HEK293 (cell line): Measurements from ENCODE around the gene SLC29A1.
A peak's percentile ranks its signal among the peaks of the same experiment; 100 is the strongest.

Experiments
- CTCF ChIA-PET: fragments of 350-600 bp; formaldehyde crosslinking; extraction: SDS; loops from one replicate; lab custom pipeline; 2021; ENCODE audit warnings: antibody characterized with exemption; lab: Yijun Ruan, JAX
- POLR2A ChIA-PET: fragments of 300-600 bp; formaldehyde crosslinking; extraction: SDS; loops from one replicate; lab custom pipeline; 2020; ENCODE audit warnings: antibody characterized with exemption, inconsistent platforms; lab: Yijun Ruan, JAX
- H3K27ac ChIP-seq: fragments of 200-500 bp; sonication (Bioruptor generic); 2 replicates; pipeline ENCODE4 v1.5.1; 2014; ENCODE audit warnings: low read depth, low read length, control low read depth, inconsistent platforms; ENCODE audit errors: extremely low read depth
- H3K36me3 ChIP-seq, 2 experiments: fragments of 200-500 bp in 1 of 2; sonication (Bioruptor generic) in 1 of 2; 1 replicate in 1 of 2; 2 replicates in 1 of 2; pipeline ENCODE4 v1.5.1; 2014 to 2017; ENCODE audit warnings: inconsistent platforms in 2 of 2, low read length in 2 of 2; ENCODE audit not compliant: control insufficient read depth in 2 of 2, insufficient read depth in 1 of 2
- H3K4me1 ChIP-seq: fragments of 200-500 bp; sonication (Bioruptor generic); 2 replicates; pipeline ENCODE4 v1.5.1; 2014; ENCODE audit warnings: mild to moderate bottlenecking, low read length, inconsistent platforms; ENCODE audit not compliant: control insufficient read depth, insufficient read depth
- H3K4me3 ChIP-seq: 2 replicates; pipeline ENCODE4 v1.5.1; 2011; ENCODE audit warnings: low read depth, mild to moderate bottlenecking, control low read depth, low read length, moderate library complexity
- H3K9me3 ChIP-seq: fragments of 200-500 bp; sonication (Bioruptor generic); 2 replicates; pipeline ENCODE4 v1.5.1; 2014; ENCODE audit warnings: low read depth, low read length, inconsistent platforms; ENCODE audit not compliant: control insufficient read depth, insufficient read depth
- BCL11B ChIP-seq: fragments of 450-650 bp; formaldehyde crosslinking; IDR thresholded peaks from 2 replicates; pipeline ENCODE4 v1.5.1; 2016; ENCODE audit warnings: low read depth, missing biosample characterization, missing genetic modification characterization
- HOXD13 ChIP-seq: sonication (generic); formaldehyde crosslinking; IDR thresholded peaks from 2 replicates; pipeline ENCODE4 v1.8.0; 2022; ENCODE audit warnings: missing genetic modification reagents, borderline replicate concordance
- MYNN ChIP-seq: fragments of 450-650 bp; formaldehyde crosslinking; IDR thresholded peaks from 2 replicates; pipeline ENCODE4 v1.5.1; 2016; ENCODE audit warnings: missing biosample characterization, missing genetic modification characterization, borderline replicate concordance
- SP7 ChIP-seq: fragments of 450-650 bp; formaldehyde crosslinking; IDR thresholded peaks from 2 replicates; pipeline ENCODE4 v1.5.1; 2016; ENCODE audit warnings: missing biosample characterization, missing genetic modification characterization
- WT1 ChIP-seq: fragments of 450-650 bp; formaldehyde crosslinking; IDR thresholded peaks from 2 replicates; pipeline ENCODE4 v1.5.1; 2016; ENCODE audit warnings: missing biosample characterization, missing genetic modification characterization
- ZBTB17 ChIP-seq: fragments of 450-650 bp; formaldehyde crosslinking; IDR thresholded peaks from 2 replicates; pipeline ENCODE4 v1.5.1; 2016; ENCODE audit warnings: missing biosample characterization, missing genetic modification characterization
- ZNF121 ChIP-seq: fragments of 450-650 bp; formaldehyde crosslinking; IDR thresholded peaks from 2 replicates; pipeline ENCODE4 v1.5.1; 2016; ENCODE audit warnings: missing biosample characterization, missing genetic modification characterization
- ZNF19 ChIP-seq: fragments of 450-650 bp; formaldehyde crosslinking; IDR thresholded peaks from 2 replicates; pipeline ENCODE4; 2016; ENCODE audit warnings: missing biosample characterization, missing genetic modification characterization, low read depth
- ZNF223 ChIP-seq: fragments of 450-650 bp; formaldehyde crosslinking; IDR thresholded peaks from 2 replicates; pipeline ENCODE4 v1.5.1; 2016; ENCODE audit warnings: missing biosample characterization, missing genetic modification characterization
- ZNF23 ChIP-seq: fragments of 450-650 bp; formaldehyde crosslinking; IDR thresholded peaks from 2 replicates; pipeline ENCODE4 v1.5.1; 2016; ENCODE audit warnings: missing biosample characterization, missing genetic modification characterization, borderline replicate concordance
- ZNF24 ChIP-seq: fragments of 450-650 bp; formaldehyde crosslinking; IDR thresholded peaks from 2 replicates; pipeline ENCODE4 v1.5.1; 2016; ENCODE audit warnings: missing biosample characterization, missing genetic modification characterization
- ZNF274 ChIP-seq, 2 experiments: fragments of 200-500 bp in 1 of 2; fragments of 450-650 bp in 1 of 2; sonication (Bioruptor generic) in 1 of 2; formaldehyde crosslinking in 1 of 2; IDR thresholded peaks; 2 replicates each; pipeline versions ENCODE4 v1.5.1 to v1.6.1; 2014 to 2016; ENCODE audit warnings: borderline replicate concordance in 1 of 2, inconsistent platforms in 1 of 2, low read length in 1 of 2, missing biosample characterization in 1 of 2, missing genetic modification characterization in 1 of 2
- ZNF394 ChIP-seq: fragments of 450-650 bp; formaldehyde crosslinking; IDR thresholded peaks from 2 replicates; pipeline ENCODE4 v1.5.1; 2016; ENCODE audit warnings: missing biosample characterization, missing genetic modification characterization, mild to moderate bottlenecking, moderate library complexity, borderline replicate concordance
- ZNF433 ChIP-seq: fragments of 450-650 bp; formaldehyde crosslinking; IDR thresholded peaks from 2 replicates; pipeline ENCODE4 v1.5.1; 2016; ENCODE audit warnings: missing biosample characterization, missing genetic modification characterization, low read depth
- ZNF548 ChIP-seq: fragments of 450-650 bp; formaldehyde crosslinking; IDR thresholded peaks from 2 replicates; pipeline ENCODE4 v1.5.1; 2016; ENCODE audit warnings: missing biosample characterization, missing genetic modification characterization
- ZNF600 ChIP-seq: fragments of 450-650 bp; formaldehyde crosslinking; IDR thresholded peaks from 2 replicates; pipeline ENCODE4 v1.5.1; 2016; ENCODE audit warnings: missing biosample characterization, missing genetic modification characterization
- ZNF621 ChIP-seq: fragments of 450-650 bp; formaldehyde crosslinking; IDR thresholded peaks from 2 replicates; pipeline ENCODE4 v1.5.1; 2017; ENCODE audit warnings: missing biosample characterization, missing genetic modification characterization
- ZNF623 ChIP-seq: fragments of 450-650 bp; formaldehyde crosslinking; IDR thresholded peaks from 2 replicates; pipeline ENCODE4 v1.5.1; 2016; ENCODE audit warnings: missing biosample characterization, missing genetic modification characterization
- ZNF626 ChIP-seq: fragments of 450-650 bp; sonication (Bioruptor Pico); formaldehyde crosslinking; IDR thresholded peaks from 2 replicates; pipeline ENCODE4 v1.5.1; 2018; ENCODE audit warnings: missing biosample characterization, missing genetic modification characterization, inconsistent platforms
- ZNF658 ChIP-seq: fragments of 450-650 bp; formaldehyde crosslinking; IDR thresholded peaks from 2 replicates; pipeline ENCODE4; 2016; ENCODE audit warnings: missing biosample characterization, missing genetic modification characterization
- ZNF768 ChIP-seq: fragments of 450-650 bp; formaldehyde crosslinking; IDR thresholded peaks from 2 replicates; pipeline ENCODE4 v1.5.1; 2018; ENCODE audit warnings: missing biosample characterization, mild to moderate bottlenecking, missing genetic modification characterization
- ZNF791 ChIP-seq: fragments of 450-650 bp; formaldehyde crosslinking; IDR thresholded peaks from 2 replicates; pipeline ENCODE4 v1.5.1; 2016; ENCODE audit warnings: missing biosample characterization, missing genetic modification characterization
- TF ChIP-seq, protein P1 (sequence below): fragments of 450-650 bp; formaldehyde crosslinking; IDR thresholded peaks from 2 replicates; pipeline ENCODE4; 2016; ENCODE audit warnings: missing biosample characterization, missing genetic modification characterization
- TF ChIP-seq, protein P2 (sequence below): fragments of 450-650 bp; formaldehyde crosslinking; IDR thresholded peaks from 2 replicates; pipeline ENCODE4 v1.5.1; 2016; ENCODE audit warnings: missing biosample characterization, missing genetic modification characterization
- TF ChIP-seq, protein P3 (sequence below): fragments of 450-650 bp; formaldehyde crosslinking; IDR thresholded peaks from 2 replicates; pipeline ENCODE4 v1.5.1; 2016; ENCODE audit warnings: missing biosample characterization, missing genetic modification characterization
- TF ChIP-seq, protein P4 (sequence below): fragments of 450-650 bp; formaldehyde crosslinking; IDR thresholded peaks from 2 replicates; pipeline ENCODE4 v1.5.1; 2016; ENCODE audit warnings: missing biosample characterization, missing genetic modification characterization
- TF ChIP-seq, protein P5 (sequence below): fragments of 450-650 bp; formaldehyde crosslinking; IDR thresholded peaks from 2 replicates; pipeline ENCODE4 v1.5.1; 2017; ENCODE audit warnings: missing biosample characterization, missing genetic modification characterization

The SLC29A1 gene

DNA sequence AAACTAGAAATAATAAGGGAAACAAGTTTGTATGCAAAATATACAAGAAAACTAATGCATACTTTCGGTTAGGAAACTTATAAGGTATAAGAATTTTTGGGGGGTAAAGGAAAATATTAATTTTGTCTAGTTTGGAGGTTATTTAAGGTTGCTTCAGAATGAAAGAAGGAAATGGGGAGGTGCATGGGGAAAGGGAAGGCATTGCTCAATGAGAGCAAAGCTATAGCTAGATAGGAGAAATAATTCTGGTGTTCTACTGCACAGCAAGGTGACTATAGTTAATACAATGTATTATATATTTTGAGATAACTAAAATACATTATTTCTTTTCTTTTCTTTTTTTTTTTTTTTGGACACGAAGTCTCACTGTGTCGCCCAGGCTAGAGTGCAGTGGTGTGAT lies 12.1 kb upstream of the SLC29A1 start:
- H3K4me3 ChIP-seq = no peak overlapping the region
- POLR2A ChIA-PET = interaction anchor here (0.6 kb wide), 1 partner anchor 27 kb away, joined by 3 read pairs; no protein-coding TSS in a partner anchor
- CTCF ChIA-PET = interaction anchor here (0.6 kb wide), 1 partner anchor 28 kb away, joined by 3 read pairs; no protein-coding TSS in a partner anchor
- no peaks in the 10 kb centered on the region for H3K36me3 ChIP-seq
- TF ChIP-seq ZNF548 (tag by site-specific recombination) (no peak), ZNF658 (tag by site-specific recombination) (no peak), SP7 (no peak), ZNF274 (IDR thresholded peaks at IDR 0.05; ENCODE audit: low read length) (no peak), ZNF274 (tag by site-specific recombination; IDR thresholded peaks at IDR 0.05; ENCODE audit: borderline replicate concordance) (no peak), HOXD13 (CRISPR knock-in tag) (no peak), ZNF19 (no peak), ZNF621 (tag by site-specific recombination) (no peak), ZNF223 (no peak), ZNF433 (tag by site-specific recombination) (no peak)
- TF ChIP-seq, protein P1, sequence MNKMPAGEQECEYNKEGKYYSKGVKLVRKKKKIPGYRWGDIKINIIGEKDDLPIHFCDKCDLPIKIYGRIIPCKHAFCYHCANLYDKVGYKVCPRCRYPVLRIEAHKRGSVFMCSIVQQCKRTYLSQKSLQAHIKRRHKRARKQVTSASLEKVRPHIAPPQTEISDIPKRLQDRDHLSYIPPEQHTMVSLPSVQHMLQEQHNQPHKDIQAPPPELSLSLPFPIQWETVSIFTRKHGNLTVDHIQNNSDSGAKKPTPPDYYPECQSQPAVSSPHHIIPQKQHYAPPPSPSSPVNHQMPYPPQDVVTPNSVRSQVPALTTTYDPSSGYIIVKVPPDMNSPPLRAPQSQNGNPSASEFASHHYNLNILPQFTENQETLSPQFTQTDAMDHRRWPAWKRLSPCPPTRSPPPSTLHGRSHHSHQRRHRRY (tag by site-specific recombination) = no peak
- TF ChIP-seq, protein P2, sequence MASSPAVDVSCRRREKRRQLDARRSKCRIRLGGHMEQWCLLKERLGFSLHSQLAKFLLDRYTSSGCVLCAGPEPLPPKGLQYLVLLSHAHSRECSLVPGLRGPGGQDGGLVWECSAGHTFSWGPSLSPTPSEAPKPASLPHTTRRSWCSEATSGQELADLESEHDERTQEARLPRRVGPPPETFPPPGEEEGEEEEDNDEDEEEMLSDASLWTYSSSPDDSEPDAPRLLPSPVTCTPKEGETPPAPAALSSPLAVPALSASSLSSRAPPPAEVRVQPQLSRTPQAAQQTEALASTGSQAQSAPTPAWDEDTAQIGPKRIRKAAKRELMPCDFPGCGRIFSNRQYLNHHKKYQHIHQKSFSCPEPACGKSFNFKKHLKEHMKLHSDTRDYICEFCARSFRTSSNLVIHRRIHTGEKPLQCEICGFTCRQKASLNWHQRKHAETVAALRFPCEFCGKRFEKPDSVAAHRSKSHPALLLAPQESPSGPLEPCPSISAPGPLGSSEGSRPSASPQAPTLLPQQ (tag by site-specific recombination) = no peak
- no peaks in the 10 kb centered on the region for H3K9me3 ChIP-seq
- H3K4me1 ChIP-seq = no peaks in the 10 kb centered on the region
- no peak overlapping the region for H3K27ac ChIP-seq

DNA sequence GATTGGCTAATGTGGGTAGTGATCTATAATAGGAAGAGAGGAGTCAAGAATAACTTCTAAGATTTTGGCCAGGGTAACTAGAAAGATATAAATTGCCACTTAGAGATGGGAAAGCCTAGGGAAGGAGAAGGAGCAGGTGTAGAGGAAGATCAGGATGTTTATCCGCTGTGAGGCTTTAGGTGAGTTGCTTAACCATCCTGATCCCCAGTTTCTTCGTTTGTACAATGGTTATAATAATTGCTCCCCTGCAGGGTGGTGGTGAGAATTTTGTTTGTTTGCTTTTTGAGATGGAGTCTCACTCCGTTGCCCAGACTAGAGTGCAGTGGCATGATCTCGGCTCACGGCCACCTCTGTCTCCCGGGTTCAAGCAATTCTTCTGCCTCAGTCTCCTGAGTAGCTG lies 9.1 kb upstream of the SLC29A1 start:
- POLR2A ChIA-PET = interaction anchor here (1.9 kb wide), 1 partner anchor 10 kb away, joined by 6 read pairs; the partner anchor contains the start of gene SLC29A1

DNA sequence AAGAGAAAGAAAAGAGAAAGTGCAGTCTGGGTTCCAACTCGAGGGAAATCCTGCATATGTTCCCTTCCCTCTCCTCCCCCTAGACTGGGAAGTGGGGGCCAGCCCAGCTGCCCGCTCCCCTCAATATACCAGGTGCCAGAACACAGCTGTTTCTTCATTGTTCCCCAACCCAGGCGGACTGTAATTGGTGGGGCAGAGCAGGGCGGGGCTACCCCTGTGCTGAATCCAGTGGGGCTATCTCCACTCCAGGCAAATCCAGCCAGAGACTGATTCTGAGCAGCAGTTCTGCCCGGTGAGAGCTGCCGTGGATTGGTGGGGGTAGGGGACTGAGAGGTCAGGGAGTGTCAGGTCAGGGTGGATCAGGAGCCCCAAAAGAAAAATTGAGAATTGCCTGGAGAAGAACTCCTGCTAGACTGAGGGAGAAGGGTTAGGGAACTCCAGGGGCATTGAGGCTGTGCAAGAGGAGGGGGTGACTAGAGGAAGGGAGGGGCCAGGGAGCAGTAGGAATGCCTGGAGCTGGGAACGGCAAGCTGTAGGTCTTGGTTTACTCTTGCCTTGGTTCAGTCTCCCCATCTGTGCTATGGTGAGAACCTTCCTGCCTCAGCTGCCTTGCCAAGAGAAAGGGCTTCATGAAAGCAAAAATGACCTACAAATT lies 6.6 kb upstream of the SLC29A1 start, which contains the start of gene MYMX:
Gene MYMX, plus strand, starts transcription at position 250 of the 655 bp plus-strand sequence. CDS start 546 bp downstream, outside the sequence.
- Histone ChIP-seq H3K4me3 (no peak within 1 kb of the TSS), H3K27ac (no peak within 1 kb of the TSS)
- TF ChIP-seq ZBTB17 (tag by site-specific recombination) (peak; percentile 79), ZNF23 (tag by site-specific recombination) (no peak), ZNF24 (tag by site-specific recombination) (no peak), ZNF600 (tag by site-specific recombination) (0 out of 2 replicates have a peak, but pooled peaks have one; percentile 28), ZNF626 (tag by site-specific recombination) (no peak)
- TF ChIP-seq, protein P3, sequence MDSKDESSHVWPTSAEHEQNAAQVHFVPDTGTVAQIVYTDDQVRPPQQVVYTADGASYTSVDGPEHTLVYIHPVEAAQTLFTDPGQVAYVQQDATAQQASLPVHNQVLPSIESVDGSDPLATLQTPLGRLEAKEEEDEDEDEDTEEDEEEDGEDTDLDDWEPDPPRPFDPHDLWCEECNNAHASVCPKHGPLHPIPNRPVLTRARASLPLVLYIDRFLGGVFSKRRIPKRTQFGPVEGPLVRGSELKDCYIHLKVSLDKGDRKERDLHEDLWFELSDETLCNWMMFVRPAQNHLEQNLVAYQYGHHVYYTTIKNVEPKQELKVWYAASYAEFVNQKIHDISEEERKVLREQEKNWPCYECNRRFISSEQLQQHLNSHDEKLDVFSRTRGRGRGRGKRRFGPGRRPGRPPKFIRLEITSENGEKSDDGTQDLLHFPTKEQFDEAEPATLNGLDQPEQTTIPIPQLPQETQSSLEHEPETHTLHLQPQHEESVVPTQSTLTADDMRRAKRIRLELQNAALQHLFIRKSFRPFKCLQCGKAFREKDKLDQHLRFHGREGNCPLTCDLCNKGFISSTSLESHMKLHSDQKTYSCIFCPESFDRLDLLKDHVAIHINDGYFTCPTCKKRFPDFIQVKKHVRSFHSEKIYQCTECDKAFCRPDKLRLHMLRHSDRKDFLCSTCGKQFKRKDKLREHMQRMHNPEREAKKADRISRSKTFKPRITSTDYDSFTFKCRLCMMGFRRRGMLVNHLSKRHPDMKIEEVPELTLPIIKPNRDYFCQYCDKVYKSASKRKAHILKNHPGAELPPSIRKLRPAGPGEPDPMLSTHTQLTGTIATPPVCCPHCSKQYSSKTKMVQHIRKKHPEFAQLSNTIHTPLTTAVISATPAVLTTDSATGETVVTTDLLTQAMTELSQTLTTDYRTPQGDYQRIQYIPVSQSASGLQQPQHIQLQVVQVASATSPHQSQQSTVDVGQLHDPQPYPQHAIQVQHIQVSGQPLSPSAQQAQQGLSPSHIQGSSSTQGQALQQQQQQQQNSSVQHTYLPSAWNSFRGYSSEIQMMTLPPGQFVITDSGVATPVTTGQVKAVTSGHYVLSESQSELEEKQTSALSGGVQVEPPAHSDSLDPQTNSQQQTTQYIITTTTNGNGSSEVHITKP = no peak
- TF ChIP-seq, protein P4, sequence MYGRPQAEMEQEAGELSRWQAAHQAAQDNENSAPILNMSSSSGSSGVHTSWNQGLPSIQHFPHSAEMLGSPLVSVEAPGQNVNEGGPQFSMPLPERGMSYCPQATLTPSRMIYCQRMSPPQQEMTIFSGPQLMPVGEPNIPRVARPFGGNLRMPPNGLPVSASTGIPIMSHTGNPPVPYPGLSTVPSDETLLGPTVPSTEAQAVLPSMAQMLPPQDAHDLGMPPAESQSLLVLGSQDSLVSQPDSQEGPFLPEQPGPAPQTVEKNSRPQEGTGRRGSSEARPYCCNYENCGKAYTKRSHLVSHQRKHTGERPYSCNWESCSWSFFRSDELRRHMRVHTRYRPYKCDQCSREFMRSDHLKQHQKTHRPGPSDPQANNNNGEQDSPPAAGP (tag by site-specific recombination) = no peak

More for the DNA sequence above, 9.1 kb upstream of the SLC29A1 start:
- H3K4me3 ChIP-seq = no peak overlapping the region
- no peaks in the 10 kb centered on the region for H3K36me3 ChIP-seq
- H3K27ac ChIP-seq = no peak overlapping the region
- CTCF ChIA-PET = no interaction called here
- no peaks in the 10 kb centered on the region for H3K9me3 ChIP-seq
- TF ChIP-seq ZNF791 (tag by site-specific recombination) = no peak
- TF ChIP-seq MYNN (tag by site-specific recombination) = no peak
- no peak for TF ChIP-seq BCL11B (tag by site-specific recombination)
- TF ChIP-seq ZNF394 (tag by site-specific recombination) = no peak
- TF ChIP-seq ZNF623 (tag by site-specific recombination) = no peak
- 0 out of 2 replicates have a peak, but pooled peaks have one; percentile 50 for TF ChIP-seq ZNF768 (tag by site-specific recombination)
- TF ChIP-seq, protein P5, sequence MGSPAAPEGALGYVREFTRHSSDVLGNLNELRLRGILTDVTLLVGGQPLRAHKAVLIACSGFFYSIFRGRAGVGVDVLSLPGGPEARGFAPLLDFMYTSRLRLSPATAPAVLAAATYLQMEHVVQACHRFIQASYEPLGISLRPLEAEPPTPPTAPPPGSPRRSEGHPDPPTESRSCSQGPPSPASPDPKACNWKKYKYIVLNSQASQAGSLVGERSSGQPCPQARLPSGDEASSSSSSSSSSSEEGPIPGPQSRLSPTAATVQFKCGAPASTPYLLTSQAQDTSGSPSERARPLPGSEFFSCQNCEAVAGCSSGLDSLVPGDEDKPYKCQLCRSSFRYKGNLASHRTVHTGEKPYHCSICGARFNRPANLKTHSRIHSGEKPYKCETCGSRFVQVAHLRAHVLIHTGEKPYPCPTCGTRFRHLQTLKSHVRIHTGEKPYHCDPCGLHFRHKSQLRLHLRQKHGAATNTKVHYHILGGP (tag by site-specific recombination) = no peak
- TF ChIP-seq WT1 (tag by site-specific recombination) = no peak
- TF ChIP-seq ZNF121 (tag by site-specific recombination) = no peak
- peaks cover 3% of the 10 kb centered on the region for H3K4me1 ChIP-seq

More for the DNA sequence above, 6.6 kb upstream of the SLC29A1 start, which contains the start of gene MYMX:
- no peaks in the 10 kb centered on the region for H3K36me3 ChIP-seq
- ChIA-PET CTCF (interaction anchor here (0.6 to 0.7 kb wide), 3 partner anchors 21 to 550 kb away, joined by 3 to 7 read pairs (median 6); no protein-coding TSS in a partner anchor), POLR2A (no interaction called here)
- no peaks in the 10 kb centered on the region for H3K9me3 ChIP-seq
- peaks cover 7% of the 10 kb centered on the region for H3K4me1 ChIP-seq
